Measurements from ENCODE around the gene COMMD9.

COMMD9 gene

DNA sequence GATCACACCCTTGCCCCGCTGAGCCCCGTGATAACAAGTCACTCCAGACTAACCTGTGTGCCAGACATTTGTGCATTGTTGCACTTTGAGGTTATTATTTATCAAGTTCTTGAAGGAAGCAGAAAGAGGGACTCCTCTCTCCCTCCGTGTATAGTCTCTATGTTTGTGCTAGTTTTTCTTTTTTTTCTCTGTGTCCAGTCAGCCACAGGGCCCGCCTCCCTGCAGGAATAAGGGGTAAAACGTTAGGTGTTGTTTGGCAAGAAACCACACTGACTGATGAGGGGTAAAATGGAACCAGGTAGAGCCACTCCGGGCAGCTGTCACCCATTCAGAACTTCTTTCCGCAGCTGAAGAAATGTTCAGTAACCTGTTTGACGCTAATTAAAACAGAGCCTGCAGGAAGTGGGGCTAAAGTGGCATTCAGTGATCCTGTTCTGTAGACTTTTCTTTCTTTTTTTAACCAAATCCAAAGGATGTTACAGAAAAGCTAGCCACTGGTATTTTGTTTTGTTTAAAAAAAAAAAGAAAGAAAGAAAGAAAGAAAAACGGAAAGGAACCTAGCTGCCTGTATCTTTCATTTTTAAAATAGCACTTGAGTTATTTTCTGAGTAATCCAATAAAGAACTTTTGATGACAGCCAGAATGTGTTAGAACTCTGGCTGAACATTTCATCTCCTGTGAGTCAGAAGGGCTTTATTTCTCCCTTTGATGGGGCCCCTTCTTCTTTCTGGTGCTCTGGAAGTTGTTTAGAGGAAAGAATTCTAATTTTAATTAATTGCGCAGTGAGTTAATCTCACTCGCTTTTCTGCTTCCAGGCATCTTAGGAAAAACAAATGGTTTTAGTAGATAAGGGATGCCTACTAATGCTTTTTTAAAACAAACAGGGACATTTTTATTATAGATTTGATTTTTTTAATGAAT lies 58.2 kb downstream of the COMMD9 start:
- H3K4me3 ChIP-seq (ENCODE audit: low read depth, low read length): no peak overlapping the region
- DNase-seq (ENCODE audit: low read depth, low spot score): peak; percentile 77
- TF ChIP-seq CTCF (IDR thresholded peaks at IDR 0.05; ENCODE audit: low read depth, low read length): no peak
- in situ Hi-C loops (cut with HindIII; ENCODE audit: low sequenced_read_pairs): no loop called here

DNA sequence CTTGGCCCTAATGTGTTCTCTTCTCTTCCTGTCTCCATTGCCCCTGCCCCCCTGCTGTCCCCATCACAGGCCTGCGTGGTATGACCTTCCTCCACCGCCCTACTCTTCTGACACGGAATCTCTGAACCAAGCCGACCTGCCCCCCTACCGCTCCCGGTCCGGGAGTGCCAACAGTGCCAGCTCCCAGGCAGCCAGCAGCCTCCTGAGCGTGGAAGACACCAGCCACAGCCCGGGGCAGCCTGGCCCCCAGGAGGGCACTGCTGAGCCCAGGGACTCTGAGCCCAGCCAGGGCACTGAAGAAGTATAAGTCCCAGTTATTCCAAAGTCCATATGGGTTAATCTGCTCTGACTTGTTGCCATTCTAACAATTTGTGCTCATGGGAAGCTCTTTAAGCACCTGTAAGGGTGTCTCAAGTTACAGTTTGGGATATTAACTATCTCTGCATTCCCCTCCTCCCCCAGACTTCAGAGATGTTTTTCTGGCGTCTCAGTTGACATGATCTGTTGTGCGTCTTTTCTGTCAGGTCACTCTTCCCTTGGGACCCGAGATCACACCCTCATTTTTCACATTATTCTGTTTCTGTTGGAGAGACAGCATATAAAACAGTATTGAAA lies 60.0 kb downstream of the COMMD9 start:
- no peak for DNase-seq (ENCODE audit: low read depth, low spot score)
- H3K4me3 ChIP-seq (ENCODE audit: low read depth, low read length): no peak overlapping the region
- no peak for TF ChIP-seq CTCF (IDR thresholded peaks at IDR 0.05; ENCODE audit: low read depth, low read length)
- in situ Hi-C loops (cut with HindIII; ENCODE audit: low sequenced_read_pairs): no loop called here

GRCh38 chr11:36228689-36229088 lies 60.5 kb downstream of the COMMD9 start:
- DNase-seq (ENCODE audit: low read depth, low spot score): no peak
- no peak overlapping the region for H3K4me3 ChIP-seq (ENCODE audit: low read depth, low read length)
- in situ Hi-C loops (cut with HindIII; ENCODE audit: low sequenced_read_pairs): no loop called here
- no peak for TF ChIP-seq CTCF (IDR thresholded peaks at IDR 0.05; ENCODE audit: low read depth, low read length)

- in situ Hi-C loops (cut with HindIII; ENCODE audit: low sequenced_read_pairs): no loop called here
- DNase-seq (ENCODE audit: low read depth, low spot score): no peak
- TF ChIP-seq CTCF (IDR thresholded peaks at IDR 0.05; ENCODE audit: low read depth, low read length): no peak
- H3K4me3 ChIP-seq (ENCODE audit: low read depth, low read length): no peak overlapping the region
These were observed 62.2 kb downstream of the COMMD9 start for GRCh38 chr11:36227044-36227443.

DNA sequence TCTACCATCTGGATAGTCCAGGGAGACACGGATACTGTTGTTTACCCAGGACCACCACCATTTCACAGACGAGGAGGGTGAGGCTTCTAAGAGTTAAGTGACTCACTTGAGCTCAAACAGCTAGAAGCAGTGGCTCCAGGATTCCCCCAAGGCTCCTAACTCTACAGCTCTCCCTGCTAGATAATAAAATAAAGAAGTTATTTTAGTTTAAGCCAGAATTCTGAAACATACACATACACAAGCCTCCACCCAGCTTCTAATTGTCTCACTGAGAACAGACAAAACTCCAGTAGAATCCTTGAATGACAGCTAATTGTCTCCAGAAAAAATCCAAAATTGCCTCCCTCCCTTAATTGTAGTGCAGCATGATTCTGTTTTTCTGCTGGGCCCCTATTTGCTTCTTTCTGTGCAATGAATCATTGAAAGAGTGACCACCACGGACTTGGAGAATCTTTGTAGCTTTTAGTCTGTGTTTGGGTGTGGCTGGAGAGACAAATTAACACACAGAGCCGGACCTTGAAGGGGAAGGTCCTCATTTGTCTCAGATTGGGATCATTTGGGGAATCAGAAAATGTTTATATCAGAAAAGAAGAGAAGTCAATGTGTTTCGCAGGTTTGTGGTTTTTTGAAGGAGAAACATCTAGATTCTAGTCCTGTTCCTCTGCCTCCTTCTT lies 64.9 kb downstream of the COMMD9 start:
- DNase-seq (ENCODE audit: low read depth, low spot score): no peak
- in situ Hi-C loops (cut with HindIII; ENCODE audit: low sequenced_read_pairs): no loop called here
- no peak overlapping the region for H3K4me3 ChIP-seq (ENCODE audit: low read depth, low read length)
- TF ChIP-seq CTCF (IDR thresholded peaks at IDR 0.05; ENCODE audit: low read depth, low read length): no peak

DNA sequence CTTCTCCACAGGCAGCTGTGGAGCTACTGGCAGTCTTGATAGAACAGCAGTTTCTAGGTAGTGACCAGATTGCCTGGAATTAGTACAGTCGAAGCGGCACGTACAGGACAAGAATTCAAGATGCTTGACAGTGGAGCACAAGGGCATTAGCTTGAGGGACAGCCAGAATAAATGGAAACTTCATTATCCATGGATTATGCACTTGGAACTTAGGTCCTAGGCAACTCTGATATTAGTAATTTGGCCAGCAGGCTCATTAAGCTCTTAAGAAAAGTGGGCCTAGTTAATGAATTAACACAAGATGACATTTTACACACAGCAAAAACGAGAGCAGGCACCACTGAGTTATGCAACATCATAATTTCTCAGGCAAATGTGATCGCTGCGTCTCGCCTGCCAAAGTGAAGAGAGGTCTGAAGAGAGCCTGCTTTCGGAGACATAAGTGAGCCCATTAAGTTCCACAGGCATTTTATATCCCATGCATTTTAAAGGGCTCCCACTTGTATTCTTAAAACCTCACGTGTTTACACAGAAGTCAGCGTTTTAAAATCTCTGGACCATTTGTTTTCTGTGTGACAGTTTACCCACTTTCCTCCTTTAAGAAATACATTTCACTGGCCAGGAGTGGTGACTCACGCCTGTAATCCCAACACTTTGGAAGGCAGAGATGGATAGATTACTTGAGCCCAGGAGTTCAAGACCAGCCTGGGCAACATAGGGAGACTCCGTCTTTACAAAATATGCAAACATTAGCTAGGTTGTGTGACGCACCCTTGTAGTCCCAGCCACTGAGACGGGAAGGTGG lies 66.2 kb downstream of the COMMD9 start:
- in situ Hi-C loops (cut with HindIII; ENCODE audit: low sequenced_read_pairs): no loop called here
- no peak for TF ChIP-seq CTCF (IDR thresholded peaks at IDR 0.05; ENCODE audit: low read depth, low read length)
- DNase-seq (ENCODE audit: low read depth, low spot score): peak; percentile 30
- no peak overlapping the region for H3K4me3 ChIP-seq (ENCODE audit: low read depth, low read length)
